GM23248 (cell line): Measurements from ENCODE around the gene RBFOX2. TPM values are rescaled to one million over a fixed set of nuclear protein-coding genes. Genes with fewer than 3 reads are reported as not detected.

ENCODE experiments used
- DNase-seq: peaks from one replicate; pipeline ENCODE4 v3.0.0-alpha.2; 2015
- H2AFZ ChIP-seq: fragments of 200-600 bp; sonication (generic); 2 replicates; pipeline ENCODE4 v1.6.1; 2016; ENCODE audit warnings: antibody characterized with exemption
- H3F3A ChIP-seq: fragments of 200-600 bp; sonication (generic); 2 replicates; pipeline ENCODE4 v1.6.1; 2016; ENCODE audit warnings: mild to moderate bottlenecking, antibody characterized with exemption, mixed run types; ENCODE audit not compliant: insufficient read depth
- H3K27ac ChIP-seq: fragments of 200-600 bp; sonication (generic); 2 replicates; pipeline ENCODE4 v1.5.1; 2016; ENCODE audit warnings: mild to moderate bottlenecking
- H3K27me3 ChIP-seq: fragments of 200-600 bp; sonication (generic); replicated peaks from 2 replicates; pipeline ENCODE4 v1.6.1; 2016; ENCODE audit warnings: mild to moderate bottlenecking; ENCODE audit not compliant: insufficient read depth
- H3K36me3 ChIP-seq: fragments of 200-600 bp; sonication (generic); 2 replicates; pipeline ENCODE4 v1.6.1; 2016; ENCODE audit warnings: low read depth, mild to moderate bottlenecking
- H3K4me1 ChIP-seq: fragments of 200-600 bp; sonication (generic); 2 replicates; pipeline ENCODE4 v1.6.1; 2016; ENCODE audit warnings: mild to moderate bottlenecking; ENCODE audit not compliant: insufficient read depth
- H3K4me2 ChIP-seq: fragments of 200-600 bp; sonication (generic); one replicate; pipeline ENCODE4 v1.6.1; 2016; ENCODE audit warnings: mild to moderate bottlenecking; ENCODE audit not compliant: unreplicated experiment
- H3K4me3 ChIP-seq: fragments of 200-600 bp; sonication (generic); 2 replicates; pipeline ENCODE4 v1.5.1; 2016; ENCODE audit warnings: mild to moderate bottlenecking
- H3K79me2 ChIP-seq: fragments of 200-600 bp; sonication (generic); 2 replicates; pipeline ENCODE4 v1.6.1; 2016; ENCODE audit warnings: mild to moderate bottlenecking; ENCODE audit not compliant: insufficient read depth
- H3K9ac ChIP-seq: fragments of 200-600 bp; sonication (generic); 2 replicates; pipeline ENCODE4 v1.6.1; 2016; ENCODE audit warnings: mild to moderate bottlenecking
- H3K9me2 ChIP-seq: fragments of 200-600 bp; sonication (generic); 2 replicates; pipeline ENCODE4 v1.6.1; 2016; ENCODE audit warnings: mixed run types, mild to moderate bottlenecking, moderate library complexity; ENCODE audit not compliant: insufficient read depth
- H3K9me3 ChIP-seq: fragments of 200-600 bp; sonication (generic); one replicate; pipeline ENCODE4 v1.6.1; 2017; ENCODE audit warnings: low read depth
- H4K20me1 ChIP-seq: fragments of 200-600 bp; sonication (generic); 2 replicates; pipeline ENCODE4 v1.6.0; 2016; ENCODE audit not compliant: insufficient read depth
- EZH2 ChIP-seq: fragments of 200-600 bp; sonication (generic); IDR thresholded peaks from 2 replicates; pipeline ENCODE4 v1.6.1; 2018; ENCODE audit warnings: antibody characterized with exemption, mild to moderate bottlenecking; ENCODE audit not compliant: insufficient read depth, poor library complexity, severe bottlenecking
- EZH2phosphoT487 ChIP-seq: fragments of 200-600 bp; sonication (generic); IDR thresholded peaks from 2 replicates; pipeline ENCODE4 v1.6.1; 2018; ENCODE audit warnings: antibody characterized with exemption, moderate library complexity, mild to moderate bottlenecking, low read depth; ENCODE audit not compliant: insufficient read depth
- WGBS, 2 experiments: methylation state at CpG; one replicate each; pipeline ENCODE4 v1.1.6; 2015 to 2017; ENCODE audit warnings: low lambda C conversion rate in 2 of 2, low coverage in 1 of 2; ENCODE audit errors: missing lambda C conversion rate in 2 of 2; 5-methylcytosine and 5-hydroxymethylcytosine counted together
- in situ Hi-C: fragments of 300-500 bp; cut with MboI; formaldehyde crosslinking; loops from 2 replicates; pipeline ENCODE4 v1.15.0; 2020
- polyA plus RNA-seq: library from polyadenylated mRNA; unstranded; fragments of >200 nt; fragmentation: Nextera tagmentation; extraction: Ambion mirVana; gene quantifications from 2 replicates; pipeline ENCODE4 v1.2.1, GENCODE V29; 2016
- total RNA-seq: library from RNA; depleted of rRNA; stranded (reverse); fragments of >200 nt; shearing (Covaris generic); gene quantifications from 2 replicates; pipeline ENCODE4 v1.2.3, GENCODE V29; 2014

Gene RBFOX2
- total and polyA plus RNA-seq, 2 experiments from 2014 or later: 127 to 136 TPM

GRCh38 chr22:36037102-36037758, 8.6 kb upstream of the RBFOX2 start:
- Histone ChIP-seq H3K27ac (no peak overlapping the region), H4K20me1 (no peaks in the 10 kb centered on the region), H3K36me3 (no peaks in the 10 kb centered on the region), H3K9ac (no peak overlapping the region), H3K27me3 (no peaks in the 10 kb centered on the region), H3K9me2 (no peaks in the 10 kb centered on the region), H3K9me3 (no peaks in the 10 kb centered on the region), H3K4me2 (no peak overlapping the region), H2AFZ (peak overlapping the region; percentile 42; the same call in 1 of the 2 replicates), H3K4me1 (no peaks in the 10 kb centered on the region), H3K4me3 (no peak overlapping the region), H3K79me2 (no peaks in the 10 kb centered on the region), H3F3A (no peaks in the 10 kb centered on the region)
- DNase-seq: no peak
- TF ChIP-seq EZH2 (no peak), EZH2phosphoT487 (no peak)
- in situ Hi-C loops: no loop called here
- 82 to 91% methylated on average over 10 of the region's 10 CpGs for WGBS, 2 experiments

- WGBS, 2 experiments: 30 to 38% methylated on average over 6 of the region's 6 CpGs
- Histone ChIP-seq H3K27me3 (no peaks in the 10 kb centered on the region), H3K9me2 (no peaks in the 10 kb centered on the region), H2AFZ (peak overlapping the region; percentile 42), H3K4me2 (no peak overlapping the region), H3K27ac (no peak overlapping the region), H3K9ac (no peak overlapping the region), H3F3A (no peaks in the 10 kb centered on the region), H3K4me1 (no peaks in the 10 kb centered on the region), H3K79me2 (no peaks in the 10 kb centered on the region), H4K20me1 (no peaks in the 10 kb centered on the region), H3K36me3 (no peaks in the 10 kb centered on the region), H3K4me3 (no peak overlapping the region), H3K9me3 (no peaks in the 10 kb centered on the region)
- in situ Hi-C loops: no loop called here
- TF ChIP-seq EZH2phosphoT487: no peak
- no peak for TF ChIP-seq EZH2
- DNase-seq: no peak
These were observed 7.6 kb upstream of the RBFOX2 start for GRCh38 chr22:36036167-36036624.

- no peak for DNase-seq
- H3K9ac ChIP-seq: no peak overlapping the region
- H3F3A ChIP-seq: peaks cover 9% of the 10 kb centered on the region
- no peaks in the 10 kb centered on the region for H3K36me3 ChIP-seq
- H3K27ac ChIP-seq: no peak overlapping the region
- no peaks in the 10 kb centered on the region for H4K20me1 ChIP-seq
- H2AFZ ChIP-seq: no peak overlapping the region
- no peaks in the 10 kb centered on the region for H3K9me3 ChIP-seq
- no peak overlapping the region for H3K4me3 ChIP-seq
- in situ Hi-C loops: no loop called here
- H3K27me3 ChIP-seq: no peaks in the 10 kb centered on the region
- H3K4me2 ChIP-seq: no peak overlapping the region
- TF ChIP-seq EZH2 (no peak), EZH2phosphoT487 (no peak)
- H3K79me2 ChIP-seq: peaks cover 5% of the 10 kb centered on the region
- H3K9me2 ChIP-seq: no peaks in the 10 kb centered on the region
- 91 to 93% methylated on average over 6 of the region's 6 CpGs for WGBS, 2 experiments
- 0 out of 2 replicates have a peak, but pooled peaks cover 5% of the 10 kb centered on the region for H3K4me1 ChIP-seq
These were observed 4.0 kb upstream of the RBFOX2 start for GRCh38 chr22:36032611-36033010.

- Histone ChIP-seq H3K9me3 (no peaks in the 10 kb centered on the region), H3K9ac (peak overlapping the region; percentile 76), H3K4me1 (peaks cover 14% of the 10 kb centered on the region; the same call in 1 of the 2 replicates), H3K9me2 (no peaks in the 10 kb centered on the region), H3K79me2 (peaks cover 38% of the 10 kb centered on the region), H2AFZ (peak overlapping the region; percentile 90), H3K27ac (peak overlapping the region; percentile 74), H3K4me3 (peak overlapping the region; percentile 72), H4K20me1 (no peaks in the 10 kb centered on the region), H3K36me3 (no peaks in the 10 kb centered on the region), H3K4me2 (peak overlapping the region; percentile 69), H3K27me3 (no peaks in the 10 kb centered on the region), H3F3A (peaks cover 18% of the 10 kb centered on the region)
- in situ Hi-C loops: no loop called here
- peak; percentile 67 for DNase-seq
- 51 to 52% methylated on average over 7 of the region's 7 CpGs for WGBS, 2 experiments
- no peak for TF ChIP-seq EZH2phosphoT487
- no peak for TF ChIP-seq EZH2
These were observed 757 bp upstream of the RBFOX2 start for GRCh38 chr22:36029406-36029755.
